ENCODE data around the gene QRICH1.

DNA sequence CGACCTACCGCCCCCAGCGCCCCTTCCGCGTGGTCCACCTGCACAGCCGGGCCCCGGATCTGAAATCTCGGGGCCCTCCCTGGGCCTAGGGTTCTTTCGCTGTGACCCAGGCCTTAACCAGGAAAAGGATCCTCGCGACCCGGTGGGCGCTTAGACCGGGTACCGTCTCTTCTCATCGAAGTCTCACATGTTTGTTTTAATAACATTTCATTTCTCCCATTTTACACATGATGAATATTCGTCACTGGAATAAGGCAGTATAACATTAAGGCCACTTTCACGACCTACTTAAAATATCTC lies 75.2 kb downstream of the QRICH1 start:
- no peak for TF ChIP-seq ATF1 (CRISPR knock-in tag; IDR thresholded peaks at IDR 0.05)
- TF ChIP-seq NPAS2 (CRISPR knock-in tag; IDR thresholded peaks at IDR 0.05; ENCODE audit: borderline replicate concordance), result no peak
- no peak for TF ChIP-seq HCFC1 (IDR thresholded peaks at IDR 0.05; ENCODE audit: low read depth, low read length)

All from HepG2 (cell line).